GM18868 (cell line): Measurements from ENCODE around the gene DCTD.

ENCODE experiments used
- ATAC-seq: cut with Tn5 transposase; IDR thresholded peaks from one replicate; pipeline ENCODE4 v1.9.1; 2021; ENCODE audit warnings: mild to moderate bottlenecking, moderate library complexity; ENCODE audit not compliant: unreplicated experiment

DCTD gene

GRCh38 chr4:182843808-182844325, 73.3 kb downstream of the DCTD start:
- ATAC-seq = no peak

GRCh38 chr4:182842759-182843390, 74.3 kb downstream of the DCTD start:
- ATAC-seq = no peak

GRCh38 chr4:182842104-182842600, 75.0 kb downstream of the DCTD start:
- no peak for ATAC-seq

GRCh38 chr4:182840108-182840507, 77.1 kb downstream of the DCTD start:
- ATAC-seq = no peak
